Kidney epithelial cell (primary cell): Measurements from ENCODE around the gene DIAPH3. TPM values are rescaled to one million over a fixed set of nuclear protein-coding genes. Genes with fewer than 3 reads are reported as not detected.
A peak's percentile ranks its signal among the peaks of the same experiment; 100 is the strongest.

ENCODE experiments used
- DNase-seq: peaks from one replicate; pipeline ENCODE4 v3.0.0-alpha.2; 2010; ENCODE audit warnings: low read depth
- H3K27me3 ChIP-seq: 2 replicates; pipeline ENCODE4 v1.6.0; 2011; ENCODE audit warnings: low read length; ENCODE audit not compliant: control insufficient read depth, insufficient read depth
- H3K36me3 ChIP-seq: 2 replicates; pipeline ENCODE4 v1.5.1; 2011; ENCODE audit warnings: low read length; ENCODE audit not compliant: control insufficient read depth, insufficient read depth
- H3K4me3 ChIP-seq: 2 replicates; pipeline ENCODE4 v1.5.1; 2011; ENCODE audit warnings: low read depth, mild to moderate bottlenecking, control low read depth, low read length
- total RNA-seq: library from RNA; depleted of rRNA; stranded (reverse); fragments of >200 nt; gene quantifications from 2 replicates; pipeline ENCODE4 v1.2.3, GENCODE V29; 2015
- TF ChIP-seq, protein P1 (sequence below): IDR thresholded peaks from 2 replicates; pipeline ENCODE4 v1.5.1; 2011; ENCODE audit warnings: mild to moderate bottlenecking, moderate library complexity, low read length, control low read depth, inconsistent platforms; ENCODE audit not compliant: insufficient read depth, poor library complexity, severe bottlenecking

Gene DIAPH3
- total RNA-seq, 1 donor from 2014 or later = 7.5 TPM

DNA sequence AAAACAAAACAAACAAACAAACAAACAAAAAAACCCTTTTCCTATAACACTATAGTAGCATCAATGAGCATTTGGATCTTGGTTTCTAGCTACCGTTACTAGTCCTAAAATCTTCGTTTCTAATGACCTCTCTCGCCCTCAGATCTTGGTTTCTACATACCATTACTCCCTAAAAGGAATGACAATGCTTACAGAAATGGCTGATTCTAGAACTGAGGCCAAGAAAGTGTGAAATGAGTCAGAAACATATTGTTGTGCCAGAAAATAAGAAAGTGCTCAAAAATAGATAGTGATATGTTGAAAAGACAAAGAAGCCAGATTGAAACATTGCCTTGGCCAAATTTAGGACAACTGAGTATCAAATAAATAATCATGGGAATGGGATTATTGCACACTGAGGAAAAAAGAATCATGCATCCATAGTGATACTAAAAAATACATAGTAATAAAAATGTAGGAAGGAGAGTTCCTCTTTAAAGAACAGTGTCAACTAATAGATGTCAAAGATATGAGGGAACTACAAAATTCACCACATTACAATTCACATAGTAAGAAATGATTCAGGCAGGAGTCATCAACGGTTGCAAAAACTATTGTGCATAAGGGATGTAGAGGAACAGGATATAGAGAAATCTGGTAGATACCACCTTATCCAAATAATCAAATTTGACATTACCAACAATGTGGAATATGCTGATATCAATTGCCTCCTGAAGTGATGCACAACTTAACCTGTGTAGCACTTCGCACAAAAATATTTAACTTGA is 386.6 kb downstream of the DIAPH3 start:
- Histone ChIP-seq H3K4me3 (no peak overlapping the region), H3K36me3 (no peaks in the 10 kb centered on the region), H3K27me3 (no peaks in the 10 kb centered on the region)
- TF ChIP-seq, protein P1, sequence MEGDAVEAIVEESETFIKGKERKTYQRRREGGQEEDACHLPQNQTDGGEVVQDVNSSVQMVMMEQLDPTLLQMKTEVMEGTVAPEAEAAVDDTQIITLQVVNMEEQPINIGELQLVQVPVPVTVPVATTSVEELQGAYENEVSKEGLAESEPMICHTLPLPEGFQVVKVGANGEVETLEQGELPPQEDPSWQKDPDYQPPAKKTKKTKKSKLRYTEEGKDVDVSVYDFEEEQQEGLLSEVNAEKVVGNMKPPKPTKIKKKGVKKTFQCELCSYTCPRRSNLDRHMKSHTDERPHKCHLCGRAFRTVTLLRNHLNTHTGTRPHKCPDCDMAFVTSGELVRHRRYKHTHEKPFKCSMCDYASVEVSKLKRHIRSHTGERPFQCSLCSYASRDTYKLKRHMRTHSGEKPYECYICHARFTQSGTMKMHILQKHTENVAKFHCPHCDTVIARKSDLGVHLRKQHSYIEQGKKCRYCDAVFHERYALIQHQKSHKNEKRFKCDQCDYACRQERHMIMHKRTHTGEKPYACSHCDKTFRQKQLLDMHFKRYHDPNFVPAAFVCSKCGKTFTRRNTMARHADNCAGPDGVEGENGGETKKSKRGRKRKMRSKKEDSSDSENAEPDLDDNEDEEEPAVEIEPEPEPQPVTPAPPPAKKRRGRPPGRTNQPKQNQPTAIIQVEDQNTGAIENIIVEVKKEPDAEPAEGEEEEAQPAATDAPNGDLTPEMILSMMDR = no peak
- DNase-seq = peak; percentile 16

DNA sequence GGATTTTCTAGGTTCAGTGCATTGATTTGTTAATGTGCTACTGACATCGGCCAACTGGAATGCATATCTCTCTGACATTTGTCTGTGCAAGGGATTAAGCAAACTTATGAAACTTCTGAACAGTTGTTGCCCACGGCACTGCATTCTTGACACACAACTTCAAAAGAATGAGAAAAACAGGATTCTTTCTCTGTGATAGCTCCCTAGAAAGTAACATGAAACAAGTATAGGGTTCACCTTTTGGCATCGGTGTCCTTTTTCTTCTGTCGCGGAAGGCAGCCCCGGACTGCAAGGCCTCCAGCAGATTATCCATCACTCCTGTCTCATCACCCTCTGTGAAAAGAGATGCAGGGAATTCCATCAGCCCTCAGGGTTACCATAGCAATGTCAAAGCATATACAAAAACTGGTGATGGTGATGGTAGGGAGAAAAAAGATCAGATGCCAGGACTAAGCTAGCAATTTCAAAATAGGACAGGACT is 389.2 kb downstream of the DIAPH3 start:
- H3K27me3 ChIP-seq = no peaks in the 10 kb centered on the region
- TF ChIP-seq, protein P1 = no peak
- DNase-seq = no peak
- no peaks in the 10 kb centered on the region for H3K36me3 ChIP-seq
- H3K4me3 ChIP-seq = no peak overlapping the region

DNA sequence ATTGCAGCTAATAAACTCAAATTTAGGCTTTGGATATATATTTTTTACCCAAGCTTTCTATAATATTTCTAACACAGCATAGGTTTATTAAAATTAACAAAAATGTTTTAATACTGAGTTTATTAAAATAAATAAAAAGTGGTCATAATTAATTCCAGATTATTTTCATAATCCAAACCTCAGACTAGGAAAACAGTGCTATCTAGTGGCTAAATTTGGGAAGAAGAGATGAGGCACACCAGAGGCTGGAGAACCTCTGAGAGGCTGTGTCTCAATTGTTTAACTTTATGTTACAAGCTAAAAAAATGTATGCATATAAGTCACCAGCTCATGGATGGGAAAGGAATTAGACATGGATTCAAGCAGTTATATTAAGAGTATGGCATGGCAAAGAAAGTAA is 392.5 kb downstream of the DIAPH3 start:
- H3K27me3 ChIP-seq = no peaks in the 10 kb centered on the region
- DNase-seq = no peak
- H3K4me3 ChIP-seq = no peak overlapping the region
- TF ChIP-seq, protein P1 = peak; percentile 55
- no peaks in the 10 kb centered on the region for H3K36me3 ChIP-seq

DNA sequence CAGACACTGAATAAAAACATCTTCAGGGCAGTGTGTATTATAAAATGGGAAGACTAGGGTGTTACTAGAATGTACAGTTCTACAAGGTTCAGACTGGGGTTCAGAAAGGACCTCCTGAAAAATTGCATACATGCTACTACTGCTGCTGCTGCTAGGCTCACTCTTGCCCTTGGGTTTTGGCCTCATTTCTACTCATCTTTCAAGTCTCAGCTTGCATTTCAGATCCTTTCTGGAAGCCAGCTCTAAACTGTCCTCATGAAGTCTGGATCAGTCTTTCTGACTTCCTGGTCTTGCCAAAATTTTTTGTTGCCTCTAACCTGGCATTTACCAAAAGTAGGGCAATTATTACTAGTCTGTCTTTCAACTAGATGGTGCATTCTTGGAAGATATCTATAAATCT is 393.3 kb downstream of the DIAPH3 start:
- Histone ChIP-seq H3K36me3 (no peaks in the 10 kb centered on the region), H3K4me3 (no peak overlapping the region), H3K27me3 (no peaks in the 10 kb centered on the region)
- DNase-seq = no peak
- TF ChIP-seq, protein P1 = no peak

DNA sequence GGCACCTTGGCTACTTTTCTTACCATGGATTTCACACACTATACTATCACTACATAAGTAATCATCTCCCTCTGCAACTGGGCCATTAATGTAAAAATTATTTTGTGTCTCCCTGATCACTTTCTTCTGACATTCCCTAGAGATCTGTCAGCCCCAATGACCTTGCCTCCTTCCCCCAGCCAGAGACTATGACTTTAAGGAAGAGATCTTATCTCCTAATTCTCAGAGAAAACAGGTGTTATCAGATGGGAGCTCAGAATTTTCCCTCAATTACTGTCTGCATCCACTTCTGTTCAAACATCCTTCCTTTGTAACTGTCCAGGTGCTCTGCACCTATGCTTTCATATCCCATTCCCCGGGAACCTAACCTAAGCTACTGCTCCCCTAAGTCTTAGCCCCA is 397.5 kb downstream of the DIAPH3 start:
- Histone ChIP-seq H3K4me3 (no peak overlapping the region), H3K36me3 (no peaks in the 10 kb centered on the region), H3K27me3 (no peaks in the 10 kb centered on the region)
- TF ChIP-seq, protein P1 = no peak
- DNase-seq = no peak

DNA sequence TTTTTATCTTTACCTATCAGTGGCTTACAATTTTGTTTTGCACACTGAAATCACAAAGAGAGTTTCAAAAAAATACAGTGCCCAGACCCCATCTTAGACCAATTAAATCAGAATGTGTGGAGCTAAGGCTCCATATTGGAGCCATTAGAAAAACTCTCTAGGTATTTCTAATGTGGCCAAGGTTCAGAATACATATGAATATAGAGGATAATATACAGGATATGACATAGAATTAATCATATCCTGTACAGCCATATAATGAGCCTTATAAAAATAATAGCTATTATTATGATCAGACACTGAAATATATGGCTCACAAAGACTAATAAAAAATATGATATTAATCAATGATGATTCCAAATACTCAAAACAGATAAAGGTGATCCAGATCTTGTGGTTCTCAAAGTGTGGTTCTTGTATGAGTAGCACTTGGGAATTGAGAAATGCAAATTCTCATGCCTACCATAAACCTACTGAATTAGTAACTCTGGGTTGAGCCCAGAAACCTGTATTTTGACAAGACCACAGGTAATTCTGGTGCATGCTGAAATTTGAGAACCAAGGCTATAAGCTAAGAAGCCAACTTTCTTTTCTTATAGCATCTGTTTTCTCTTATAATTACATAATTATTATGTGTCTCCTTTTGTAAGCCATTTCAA is 408.0 kb downstream of the DIAPH3 start:
- DNase-seq = no peak

More for the DNA sequence above, 408.0 kb downstream of the DIAPH3 start:
- H3K36me3 ChIP-seq = no peaks in the 10 kb centered on the region
- TF ChIP-seq, protein P1 = no peak
- no peak overlapping the region for H3K4me3 ChIP-seq
- H3K27me3 ChIP-seq = no peaks in the 10 kb centered on the region
